ENCODE data around the gene GALNT14. TPM values are rescaled to one million over a fixed set of nuclear protein-coding genes. Genes with fewer than 3 reads are reported as not detected.

GALNT14 gene
- total RNA-seq, 1 donor from 2014 or later: 6.4 TPM

DNA sequence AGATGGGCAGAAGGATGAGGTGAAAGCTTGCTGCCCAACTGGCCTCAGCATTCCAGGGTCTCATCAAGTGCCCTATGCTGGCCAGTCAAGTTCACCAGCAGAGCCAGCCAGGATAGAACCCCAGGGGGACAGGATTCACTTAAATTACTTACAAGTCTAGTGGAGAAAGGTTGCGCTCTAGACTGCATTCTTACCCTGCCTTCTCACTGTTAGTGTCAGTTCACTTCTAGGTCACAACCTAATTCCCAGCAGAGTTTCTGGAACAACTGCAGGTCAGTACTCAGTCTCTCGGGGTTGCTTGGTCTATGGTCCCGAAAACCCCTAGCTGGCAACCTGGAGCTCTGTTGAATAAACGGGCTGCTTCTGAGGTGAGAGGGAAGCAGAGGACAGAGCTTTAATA lies 32.9 kb upstream of the GALNT14 start:
- Mint-ChIP-seq H3K27me3 (ENCODE audit: insufficient read depth, low read depth) (peaks cover 4% of the 10 kb centered on the region), H3K9me3 (no peaks in the 10 kb centered on the region)
- no peak overlapping the region for H2AFZ ChIP-seq (replicated peaks)

DNA sequence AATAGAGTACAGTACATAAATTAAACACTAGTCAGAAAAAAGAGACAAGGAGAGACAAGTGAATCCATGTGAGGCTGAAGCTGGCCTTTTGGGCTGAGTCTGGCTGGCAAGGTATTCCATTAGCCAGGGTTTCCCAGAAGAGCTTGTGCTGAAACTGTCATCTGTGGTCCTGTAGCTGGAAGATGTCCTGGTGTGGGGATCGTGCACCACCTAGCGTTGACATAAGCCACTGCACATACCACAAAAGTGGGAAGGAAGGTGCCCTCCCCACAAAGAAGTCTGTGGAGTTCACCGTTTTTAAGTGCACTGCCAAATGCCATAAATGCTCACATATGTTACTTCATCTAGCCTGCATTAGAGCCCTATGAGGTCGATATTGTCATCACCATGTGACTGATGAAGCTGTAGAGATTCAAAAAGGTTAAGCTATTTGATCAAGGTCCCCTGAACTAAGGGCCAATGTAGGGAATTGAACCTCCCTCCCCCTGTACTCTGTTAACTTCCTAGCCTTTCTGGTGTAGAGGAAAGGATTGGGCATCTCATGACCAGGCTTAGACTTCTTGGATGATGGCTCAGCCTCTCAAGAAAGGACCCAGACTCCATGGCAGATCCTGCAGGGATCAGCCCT lies 31.9 kb upstream of the GALNT14 start:
- Histone ChIP-seq H3K4me1 (no peaks in the 10 kb centered on the region), H3K27ac (no peak overlapping the region), H4K20me1 (ENCODE audit: low read depth) (no peaks in the 10 kb centered on the region), H3K36me3 (no peaks in the 10 kb centered on the region), H3K9me3 (ENCODE audit: low read depth) (no peaks in the 10 kb centered on the region), H3K4me3 (no peak overlapping the region), H3K79me2 (ENCODE audit: low read depth) (no peaks in the 10 kb centered on the region), H3K4me2 (no peak overlapping the region), H2AFZ (replicated peaks) (no peak overlapping the region), H3K27me3 (peaks cover 4% of the 10 kb centered on the region), H3K9ac (no peak overlapping the region), H3F3A (ENCODE audit: low read depth) (no peaks in the 10 kb centered on the region)
- TF ChIP-seq EZH2phosphoT487 (IDR thresholded peaks at IDR 0.05) (no peak), EZH2 (IDR thresholded peaks at IDR 0.05) (no peak)
- TF ChIP-seq, protein P1, sequence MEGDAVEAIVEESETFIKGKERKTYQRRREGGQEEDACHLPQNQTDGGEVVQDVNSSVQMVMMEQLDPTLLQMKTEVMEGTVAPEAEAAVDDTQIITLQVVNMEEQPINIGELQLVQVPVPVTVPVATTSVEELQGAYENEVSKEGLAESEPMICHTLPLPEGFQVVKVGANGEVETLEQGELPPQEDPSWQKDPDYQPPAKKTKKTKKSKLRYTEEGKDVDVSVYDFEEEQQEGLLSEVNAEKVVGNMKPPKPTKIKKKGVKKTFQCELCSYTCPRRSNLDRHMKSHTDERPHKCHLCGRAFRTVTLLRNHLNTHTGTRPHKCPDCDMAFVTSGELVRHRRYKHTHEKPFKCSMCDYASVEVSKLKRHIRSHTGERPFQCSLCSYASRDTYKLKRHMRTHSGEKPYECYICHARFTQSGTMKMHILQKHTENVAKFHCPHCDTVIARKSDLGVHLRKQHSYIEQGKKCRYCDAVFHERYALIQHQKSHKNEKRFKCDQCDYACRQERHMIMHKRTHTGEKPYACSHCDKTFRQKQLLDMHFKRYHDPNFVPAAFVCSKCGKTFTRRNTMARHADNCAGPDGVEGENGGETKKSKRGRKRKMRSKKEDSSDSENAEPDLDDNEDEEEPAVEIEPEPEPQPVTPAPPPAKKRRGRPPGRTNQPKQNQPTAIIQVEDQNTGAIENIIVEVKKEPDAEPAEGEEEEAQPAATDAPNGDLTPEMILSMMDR (IDR thresholded peaks at IDR 0.05): peak; percentile 98
- Mint-ChIP-seq H3K9me3 (no peaks in the 10 kb centered on the region), H3K27ac (no peak overlapping the region), H3K4me1 (no peaks in the 10 kb centered on the region), H3K27me3 (ENCODE audit: insufficient read depth, low read depth) (peaks cover 4% of the 10 kb centered on the region), H3K4me3 (no peak overlapping the region), H3K36me3 (no peaks in the 10 kb centered on the region)
- peak; percentile 77 for DNase-seq (ENCODE audit: low spot score)

More for the DNA sequence above, 32.9 kb upstream of the GALNT14 start:
- TF ChIP-seq EZH2phosphoT487 (IDR thresholded peaks at IDR 0.05) (no peak), EZH2 (IDR thresholded peaks at IDR 0.05) (no peak)
- TF ChIP-seq, protein P1 (IDR thresholded peaks at IDR 0.05): no peak
- no peak overlapping the region for H3K9ac ChIP-seq
- no peaks in the 10 kb centered on the region for H3K4me1 ChIP-seq
- no peaks in the 10 kb centered on the region for H3K36me3 ChIP-seq
- DNase-seq (ENCODE audit: low spot score): no peak
- no peaks in the 10 kb centered on the region for H3K79me2 ChIP-seq (ENCODE audit: low read depth)
- H3K4me2 ChIP-seq: no peak overlapping the region
- H3K27ac ChIP-seq: no peak overlapping the region
- H3F3A ChIP-seq (ENCODE audit: low read depth): no peaks in the 10 kb centered on the region
- H3K4me3 ChIP-seq: no peak overlapping the region
- peaks cover 4% of the 10 kb centered on the region for H3K27me3 ChIP-seq
- Mint-ChIP-seq H3K4me1 (no peaks in the 10 kb centered on the region), H3K36me3 (no peaks in the 10 kb centered on the region), H3K4me3 (no peak overlapping the region), H3K27ac (no peak overlapping the region)
- no peaks in the 10 kb centered on the region for H3K9me3 ChIP-seq (ENCODE audit: low read depth)
- H4K20me1 ChIP-seq (ENCODE audit: low read depth): no peaks in the 10 kb centered on the region

- no peak overlapping the region for H3K4me2 ChIP-seq
- H3K9ac ChIP-seq: no peak overlapping the region
- no peak for DNase-seq (ENCODE audit: low spot score)
- H3K9me3 ChIP-seq (ENCODE audit: low read depth): no peaks in the 10 kb centered on the region
- H2AFZ ChIP-seq (replicated peaks): no peak overlapping the region
- H3K27me3 ChIP-seq: peaks cover 1% of the 10 kb centered on the region
- H3K27me3 Mint-ChIP-seq (ENCODE audit: insufficient read depth, low read depth): peaks cover 4% of the 10 kb centered on the region
- H3K36me3 ChIP-seq: no peaks in the 10 kb centered on the region
- H3K4me3 Mint-ChIP-seq: no peak overlapping the region
- peaks cover 5% of the 10 kb centered on the region for H3F3A ChIP-seq (ENCODE audit: low read depth)
- no peak overlapping the region for H3K27ac ChIP-seq
- H4K20me1 ChIP-seq (ENCODE audit: low read depth): no peaks in the 10 kb centered on the region
- H3K79me2 ChIP-seq (ENCODE audit: low read depth): no peaks in the 10 kb centered on the region
- no peaks in the 10 kb centered on the region for H3K36me3 Mint-ChIP-seq
- H3K27ac Mint-ChIP-seq: no peak overlapping the region
- TF ChIP-seq EZH2phosphoT487 (IDR thresholded peaks at IDR 0.05) (no peak), EZH2 (IDR thresholded peaks at IDR 0.05) (no peak)
- TF ChIP-seq, protein P1 (IDR thresholded peaks at IDR 0.05): no peak
- peaks cover 5% of the 10 kb centered on the region for H3K4me1 Mint-ChIP-seq
- peaks cover 11% of the 10 kb centered on the region for H3K4me1 ChIP-seq
- no peak overlapping the region for H3K4me3 ChIP-seq
- H3K9me3 Mint-ChIP-seq: no peaks in the 10 kb centered on the region
Measured at GRCh38 chr2:31168291-31168690, 30.1 kb upstream of the GALNT14 start.
